ENCODE data around the gene ATP8B3.

ATP8B3 gene

GRCh38 chr19:1830568-1830967, 18.5 kb upstream of the ATP8B3 start:
- TF ChIP-seq CTCF (IDR thresholded peaks at IDR 0.05; ENCODE audit: extremely low read depth, missing control alignments), result no peak
- no peak for DNase-seq (ENCODE audit: low spot score)

- TF ChIP-seq CTCF (IDR thresholded peaks at IDR 0.05; ENCODE audit: extremely low read depth, missing control alignments), result no peak
- no peak for DNase-seq (ENCODE audit: low spot score)
Measured at GRCh38 chr19:1829958-1830357, 17.9 kb upstream of the ATP8B3 start.

- no peak for TF ChIP-seq CTCF (IDR thresholded peaks at IDR 0.05; ENCODE audit: extremely low read depth, missing control alignments)
- no peak for DNase-seq (ENCODE audit: low spot score)
Measured at GRCh38 chr19:1828279-1829238, 16.5 kb upstream of the ATP8B3 start.

- DNase-seq (ENCODE audit: low spot score), result no peak
- TF ChIP-seq CTCF (IDR thresholded peaks at IDR 0.05; ENCODE audit: extremely low read depth, missing control alignments), result no peak
Measured at GRCh38 chr19:1827566-1828278, 15.6 kb upstream of the ATP8B3 start.

- TF ChIP-seq CTCF (IDR thresholded peaks at IDR 0.05; ENCODE audit: extremely low read depth, missing control alignments), result no peak
- no peak for DNase-seq (ENCODE audit: low spot score)
Measured at GRCh38 chr19:1826557-1827521, 14.8 kb upstream of the ATP8B3 start.

GRCh38 chr19:1825909-1826556, 14.0 kb upstream of the ATP8B3 start:
- TF ChIP-seq CTCF (IDR thresholded peaks at IDR 0.05; ENCODE audit: extremely low read depth, missing control alignments), result peak; percentile 95
- DNase-seq (ENCODE audit: low spot score), result peak; percentile 96

Measured in GM20000 (cell line).